OCI-LY7 (cell line): Measurements from ENCODE around the gene ITGB2. TPM values are rescaled to one million over a fixed set of nuclear protein-coding genes. Genes with fewer than 3 reads are reported as not detected.

ENCODE experiments used
- BruUV-seq: library from RNA; stranded (reverse); fragments of 400-500 nt; replicated peaks from 2 replicates; lab custom pipeline; 2021; lab: Mats Ljungman, UMichigan
- CTCF ChIA-PET: fragments of 300-600 bp; sonication (Branson Sonifier 250); formaldehyde crosslinking; loops from one replicate; lab custom pipeline; 2022; ENCODE audit warnings: antibody characterized with exemption; ENCODE audit not compliant: unreplicated experiment; lab: Charles Lee
- POLR2A ChIA-PET: fragments of 300-600 bp; sonication (Branson Sonifier 250); formaldehyde crosslinking; loops from one replicate; lab custom pipeline; 2022; ENCODE audit warnings: antibody characterized with exemption; lab: Charles Lee
- DNase-seq: peaks from one replicate; pipeline ENCODE4 v3.0.0-alpha.2; 2015; ENCODE audit warnings: low spot score
- H2AFZ ChIP-seq: fragments of 200-600 bp; sonication (generic), shearing (Covaris generic); 2 replicates; pipeline ENCODE4 v1.6.1; 2014; ENCODE audit warnings: mild to moderate bottlenecking, antibody characterized with exemption, low read length, moderate library complexity
- H3K27ac ChIP-seq: fragments of 200-600 bp; sonication (generic); 2 replicates; pipeline ENCODE4 v1.5.1; 2014; ENCODE audit warnings: mixed run types, low read depth, mild to moderate bottlenecking, moderate library complexity, low read length, inconsistent platforms; ENCODE audit not compliant: poor library complexity, severe bottlenecking
- H3K36me3 ChIP-seq: fragments of 200-600 bp; sonication (generic); 2 replicates; pipeline ENCODE4 v1.6.1; 2014; ENCODE audit warnings: mild to moderate bottlenecking, antibody characterized with exemption, low read length, moderate library complexity, mixed read lengths; ENCODE audit not compliant: insufficient read depth
- H3K4me1 ChIP-seq: fragments of 200-600 bp; sonication (generic); 2 replicates; pipeline ENCODE4 v1.5.1; 2014; ENCODE audit warnings: mild to moderate bottlenecking, low read length; ENCODE audit not compliant: insufficient read depth, poor library complexity, severe bottlenecking
- H3K4me2 ChIP-seq: fragments of 200-600 bp; sonication (generic); 2 replicates; pipeline ENCODE4 v1.6.1; 2014; ENCODE audit warnings: mild to moderate bottlenecking, low read length
- H3K4me3 ChIP-seq: fragments of 200-600 bp; sonication (generic); 2 replicates; pipeline ENCODE4 v1.5.1; 2014; ENCODE audit warnings: mild to moderate bottlenecking, low read depth, low read length; ENCODE audit not compliant: poor library complexity, severe bottlenecking
- H3K79me2 ChIP-seq: fragments of 200-600 bp; sonication (generic); 2 replicates; pipeline ENCODE4 v1.6.1; 2016; ENCODE audit warnings: low read depth, mild to moderate bottlenecking, low read length, moderate library complexity, mixed read lengths; ENCODE audit not compliant: insufficient read depth
- H3K9me2 ChIP-seq: fragments of 200-600 bp; sonication (generic); 2 replicates; pipeline ENCODE4 v1.6.1; 2016; ENCODE audit warnings: mild to moderate bottlenecking, low read length, mixed read lengths; ENCODE audit not compliant: insufficient read depth
- H3K9me3 ChIP-seq: fragments of 200-600 bp; sonication (generic); 2 replicates; pipeline ENCODE4 v1.6.1; 2014; ENCODE audit warnings: mild to moderate bottlenecking, mixed run types, low read length, mixed read lengths
- H4K20me1 ChIP-seq: fragments of 200-600 bp; sonication (generic); 2 replicates; pipeline ENCODE4 v1.6.1; 2014; ENCODE audit warnings: mild to moderate bottlenecking, antibody characterized with exemption, low read length, moderate library complexity, mixed read lengths; ENCODE audit not compliant: insufficient read depth
- EZH2phosphoT487 ChIP-seq: fragments of 200-600 bp; sonication (generic); IDR thresholded peaks from 2 replicates; pipeline ENCODE4 v1.6.1; 2018; ENCODE audit warnings: low read depth, borderline replicate concordance, mild to moderate bottlenecking, mixed run types, antibody characterized with exemption, low read length, moderate library complexity, mixed read lengths
- intact Hi-C: fragments of 100-400 bp; cut with micrococcal nuclease; formaldehyde crosslinking; loops from one replicate; pipeline ENCODE4 v1.10.0; 2022; ENCODE audit not compliant: unreplicated experiment
- total RNA-seq, 2 experiments: library from RNA; depleted of rRNA in 1 of 2; stranded (reverse); fragments of >200 nt in 1 of 2; shearing (Covaris generic) in 1 of 2; gene quantifications; 2 replicates each; pipeline ENCODE4 v1.2.3, GENCODE V29; 2014 to 2022
- TF ChIP-seq, protein P1 (sequence below): fragments of 200-600 bp; sonication (generic); conservative IDR thresholded peaks from 2 replicates; pipeline ENCODE4 v1.5.1; 2014; ENCODE audit warnings: mild to moderate bottlenecking, antibody characterized with exemption, low read length, moderate library complexity, mixed read lengths

ITGB2 gene
- total RNA-seq, 2 experiments from 2014 or later: 11.6 to 78.9 TPM

DNA sequence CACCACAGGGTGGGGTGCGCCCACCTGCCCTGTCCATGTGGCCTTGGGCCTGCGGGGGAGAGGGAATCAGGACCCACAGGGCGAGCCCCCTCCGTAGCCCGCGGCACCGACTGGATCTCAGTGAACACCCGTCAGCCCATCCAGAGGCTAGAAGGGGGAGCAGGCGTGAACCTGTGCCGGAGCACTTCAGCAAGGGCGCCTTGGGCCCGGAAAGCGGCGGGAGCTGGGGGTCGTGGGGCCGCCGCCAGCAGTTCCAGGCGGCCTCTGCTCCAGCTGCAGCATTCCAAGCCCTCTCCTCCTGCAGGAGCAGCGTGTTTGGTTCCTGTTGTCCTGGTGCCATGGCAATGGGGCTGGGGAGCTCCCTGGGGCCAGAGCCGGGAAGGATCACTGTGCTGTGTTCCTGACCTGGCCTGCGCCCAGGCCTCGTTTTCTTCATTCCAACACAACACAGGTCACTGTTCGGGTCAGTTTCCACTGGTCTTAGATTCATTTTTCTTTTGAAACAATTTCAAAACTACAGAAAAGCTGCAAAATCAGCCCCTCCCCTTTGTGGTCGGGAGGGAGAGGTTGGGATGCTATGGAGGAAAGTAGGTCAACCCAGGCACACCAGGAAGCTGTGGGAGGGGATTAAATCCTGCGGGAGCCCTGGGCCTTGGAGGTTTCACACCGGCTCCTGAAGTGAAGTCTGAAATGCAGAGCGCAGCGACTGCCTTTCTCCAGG is 37.9 kb upstream of the ITGB2 start:
- TF ChIP-seq EZH2phosphoT487: no peak
- TF ChIP-seq, protein P1, sequence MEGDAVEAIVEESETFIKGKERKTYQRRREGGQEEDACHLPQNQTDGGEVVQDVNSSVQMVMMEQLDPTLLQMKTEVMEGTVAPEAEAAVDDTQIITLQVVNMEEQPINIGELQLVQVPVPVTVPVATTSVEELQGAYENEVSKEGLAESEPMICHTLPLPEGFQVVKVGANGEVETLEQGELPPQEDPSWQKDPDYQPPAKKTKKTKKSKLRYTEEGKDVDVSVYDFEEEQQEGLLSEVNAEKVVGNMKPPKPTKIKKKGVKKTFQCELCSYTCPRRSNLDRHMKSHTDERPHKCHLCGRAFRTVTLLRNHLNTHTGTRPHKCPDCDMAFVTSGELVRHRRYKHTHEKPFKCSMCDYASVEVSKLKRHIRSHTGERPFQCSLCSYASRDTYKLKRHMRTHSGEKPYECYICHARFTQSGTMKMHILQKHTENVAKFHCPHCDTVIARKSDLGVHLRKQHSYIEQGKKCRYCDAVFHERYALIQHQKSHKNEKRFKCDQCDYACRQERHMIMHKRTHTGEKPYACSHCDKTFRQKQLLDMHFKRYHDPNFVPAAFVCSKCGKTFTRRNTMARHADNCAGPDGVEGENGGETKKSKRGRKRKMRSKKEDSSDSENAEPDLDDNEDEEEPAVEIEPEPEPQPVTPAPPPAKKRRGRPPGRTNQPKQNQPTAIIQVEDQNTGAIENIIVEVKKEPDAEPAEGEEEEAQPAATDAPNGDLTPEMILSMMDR: no peak
- H3K9me2 ChIP-seq: no peaks in the 10 kb centered on the region
- H3K36me3 ChIP-seq: peaks cover 90% of the 10 kb centered on the region
- H3K9me3 ChIP-seq: no peaks in the 10 kb centered on the region
- H4K20me1 ChIP-seq: peaks cover 1% of the 10 kb centered on the region; the same call in 1 of the 2 replicates
- H2AFZ ChIP-seq: no peak overlapping the region
- DNase-seq: no peak
- no TSS peak for BruUV-seq
- peaks cover 6% of the 10 kb centered on the region; the same call in 1 of the 2 replicates for H3K79me2 ChIP-seq
- intact Hi-C loops: no loop called here
- POLR2A ChIA-PET: no interaction called here
- no peak overlapping the region for H3K4me3 ChIP-seq
- no peak overlapping the region for H3K27ac ChIP-seq
- H3K4me1 ChIP-seq: no peaks in the 10 kb centered on the region
- H3K4me2 ChIP-seq: no peak overlapping the region
- CTCF ChIA-PET: no interaction called here

DNA sequence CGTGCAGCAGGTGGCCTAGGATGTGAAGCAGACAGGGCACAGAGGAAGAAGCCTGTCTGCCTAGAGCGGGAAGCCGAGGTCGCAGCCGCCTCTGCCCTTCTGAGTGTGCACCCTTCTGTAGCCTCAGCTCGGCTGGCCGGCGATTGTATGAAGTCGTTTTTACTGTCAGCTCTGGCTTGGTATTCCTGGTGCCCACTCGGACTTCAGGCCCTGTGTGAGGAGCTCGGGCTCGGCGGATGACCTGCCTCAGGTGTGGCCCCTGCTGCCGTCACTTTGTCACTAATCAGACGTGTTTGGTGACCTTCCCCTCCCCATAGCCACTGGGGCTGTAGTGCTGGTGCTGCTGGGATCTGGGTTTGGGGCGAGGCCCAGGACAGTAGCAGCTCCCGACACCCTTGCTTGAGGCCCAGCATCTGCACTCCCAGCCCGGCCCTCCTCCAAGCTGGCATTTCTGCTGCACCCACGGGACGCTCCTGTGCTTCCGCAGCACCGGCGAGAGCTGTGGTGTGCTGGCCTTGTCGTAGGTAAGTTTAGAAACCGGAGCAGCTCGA is 37.3 kb upstream of the ITGB2 start:
- CTCF ChIA-PET: no interaction called here
- Histone ChIP-seq H3K79me2 (peaks cover 4% of the 10 kb centered on the region; the same call in 1 of the 2 replicates), H4K20me1 (no peaks in the 10 kb centered on the region), H3K4me2 (no peak overlapping the region), H3K4me3 (no peak overlapping the region), H3K27ac (no peak overlapping the region), H3K36me3 (peaks cover 91% of the 10 kb centered on the region), H3K4me1 (no peaks in the 10 kb centered on the region), H2AFZ (no peak overlapping the region), H3K9me2 (no peaks in the 10 kb centered on the region), H3K9me3 (no peaks in the 10 kb centered on the region)
- TF ChIP-seq EZH2phosphoT487: no peak
- TF ChIP-seq, protein P1: no peak
- BruUV-seq: no TSS peak
- POLR2A ChIA-PET: no interaction called here
- intact Hi-C loops: no loop called here
- DNase-seq: no peak
